BE2C (cell line): Measurements from ENCODE around the gene PHYHD1.
A peak's percentile ranks its signal among the peaks of the same experiment; 100 is the strongest.

Experiments used
- DNase-seq: peaks from one replicate; pipeline ENCODE4 v3.0.0-alpha.2; 2020
- H3K27me3 ChIP-seq: fragments of 250-450 bp; sonication (Bioruptor Pico); 2 replicates; pipeline ENCODE4 v1.5.1; 2020; ENCODE audit warnings: mild to moderate bottlenecking
- H3K36me3 ChIP-seq: fragments of 250-450 bp; sonication (Bioruptor Pico); 2 replicates; pipeline ENCODE4 v1.5.1; 2020; ENCODE audit warnings: mild to moderate bottlenecking
- H3K4me1 ChIP-seq: fragments of 250-450 bp; sonication (Bioruptor Pico); 2 replicates; pipeline ENCODE4 v1.5.1; 2020
- H3K4me3 ChIP-seq: 2 replicates; pipeline ENCODE4 v1.5.1; 2011; ENCODE audit warnings: low read depth, low read length
- H3K9me3 ChIP-seq: fragments of 250-450 bp; sonication (Bioruptor Pico); 2 replicates; pipeline ENCODE4 v1.5.1; 2020
- CTCF ChIP-seq: IDR thresholded peaks from 2 replicates; pipeline ENCODE4 v1.5.1; 2012; ENCODE audit warnings: mild to moderate bottlenecking, low read depth, low read length

PHYHD1 gene

GRCh38 chr9:128919402-128920089, 1.2 kb upstream of the PHYHD1 start:
- Histone ChIP-seq H3K4me3 (no peak overlapping the region), H3K36me3 (peaks cover 21% of the 10 kb centered on the region), H3K4me1 (peaks cover 6% of the 10 kb centered on the region), H3K27me3 (no peaks in the 10 kb centered on the region), H3K9me3 (no peaks in the 10 kb centered on the region)
- no peak for TF ChIP-seq CTCF
- no peak for DNase-seq

GRCh38 chr9:128921881-128922763, 1.3 kb downstream of the PHYHD1 start:
- H3K4me3 ChIP-seq: no peak overlapping the region
- no peak for TF ChIP-seq CTCF
- H3K27me3 ChIP-seq: no peaks in the 10 kb centered on the region
- H3K36me3 ChIP-seq: peaks cover 8% of the 10 kb centered on the region
- peak; percentile 30 for DNase-seq
- H3K9me3 ChIP-seq: no peaks in the 10 kb centered on the region
- peaks cover 6% of the 10 kb centered on the region for H3K4me1 ChIP-seq

- no peak for DNase-seq
- H3K9me3 ChIP-seq: no peaks in the 10 kb centered on the region
- TF ChIP-seq CTCF: no peak
- no peaks in the 10 kb centered on the region for H3K36me3 ChIP-seq
- H3K27me3 ChIP-seq: no peaks in the 10 kb centered on the region
- no peak overlapping the region for H3K4me3 ChIP-seq
- peaks cover 6% of the 10 kb centered on the region for H3K4me1 ChIP-seq
Observed at GRCh38 chr9:128923493-128923883, 2.7 kb downstream of the PHYHD1 start.

GRCh38 chr9:128927731-128928411, 7.1 kb downstream of the PHYHD1 start:
- DNase-seq: peak; percentile 72

GRCh38 chr9:128928624-128929023, 7.8 kb downstream of the PHYHD1 start:
- DNase-seq: no peak
- Histone ChIP-seq H3K4me3 (no peak overlapping the region), H3K4me1 (no peaks in the 10 kb centered on the region; the same call in 1 of the 2 replicates), H3K9me3 (no peaks in the 10 kb centered on the region), H3K27me3 (no peaks in the 10 kb centered on the region), H3K36me3 (no peaks in the 10 kb centered on the region)
- no peak for TF ChIP-seq CTCF

More at GRCh38 chr9:128927731-128928411, 7.1 kb downstream of the PHYHD1 start:
- peak; percentile 92 for TF ChIP-seq CTCF
- H3K36me3 ChIP-seq: no peaks in the 10 kb centered on the region
- no peaks in the 10 kb centered on the region for H3K9me3 ChIP-seq
- no peaks in the 10 kb centered on the region for H3K27me3 ChIP-seq
- H3K4me1 ChIP-seq: no peaks in the 10 kb centered on the region; the same call in 1 of the 2 replicates
- no peak overlapping the region for H3K4me3 ChIP-seq
